ENCODE measurements around the gene SDHC.
"Not testable (repeated sequence)": the region's sequence is repeated elsewhere in the genome, so short reads cannot be mapped to it uniquely, and the experiment has no call there.

SDHC gene

GRCh38 chr1:161311595-161312181 lies 2.5 kb upstream of the SDHC start:
- DNase-seq: no peak

DNA sequence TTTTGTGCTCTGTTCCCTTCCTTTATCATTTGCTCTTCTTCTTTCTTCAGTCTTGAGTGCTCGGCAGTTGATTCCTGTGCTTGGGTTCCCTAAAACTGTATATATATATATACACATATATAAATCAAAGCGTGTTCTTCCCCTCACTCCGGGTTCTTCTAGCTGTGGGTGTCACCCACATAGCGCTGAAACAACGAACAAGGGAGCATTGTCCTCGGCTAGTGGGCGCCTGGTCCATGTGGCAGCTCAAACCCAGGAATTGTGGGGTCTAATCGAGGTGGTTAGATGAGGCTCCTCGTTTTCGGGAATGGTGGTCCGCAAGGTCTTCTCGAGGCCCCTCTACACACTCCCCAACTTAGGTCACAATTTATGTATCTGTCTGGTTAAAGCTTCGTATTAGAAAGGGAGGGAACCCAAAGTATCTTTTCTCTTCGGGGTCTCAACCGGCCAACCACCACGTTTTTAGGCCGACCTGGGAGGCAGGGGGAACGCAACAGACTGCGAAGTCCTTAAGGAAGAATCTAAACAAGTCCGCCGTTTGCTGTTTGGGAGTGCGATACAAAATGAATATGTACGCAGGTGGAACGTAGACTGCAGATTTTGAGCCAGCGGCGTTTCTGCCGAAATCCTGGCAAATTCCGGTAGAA lies 504 bp upstream of the SDHC start:
- no peak for DNase-seq

DNA sequence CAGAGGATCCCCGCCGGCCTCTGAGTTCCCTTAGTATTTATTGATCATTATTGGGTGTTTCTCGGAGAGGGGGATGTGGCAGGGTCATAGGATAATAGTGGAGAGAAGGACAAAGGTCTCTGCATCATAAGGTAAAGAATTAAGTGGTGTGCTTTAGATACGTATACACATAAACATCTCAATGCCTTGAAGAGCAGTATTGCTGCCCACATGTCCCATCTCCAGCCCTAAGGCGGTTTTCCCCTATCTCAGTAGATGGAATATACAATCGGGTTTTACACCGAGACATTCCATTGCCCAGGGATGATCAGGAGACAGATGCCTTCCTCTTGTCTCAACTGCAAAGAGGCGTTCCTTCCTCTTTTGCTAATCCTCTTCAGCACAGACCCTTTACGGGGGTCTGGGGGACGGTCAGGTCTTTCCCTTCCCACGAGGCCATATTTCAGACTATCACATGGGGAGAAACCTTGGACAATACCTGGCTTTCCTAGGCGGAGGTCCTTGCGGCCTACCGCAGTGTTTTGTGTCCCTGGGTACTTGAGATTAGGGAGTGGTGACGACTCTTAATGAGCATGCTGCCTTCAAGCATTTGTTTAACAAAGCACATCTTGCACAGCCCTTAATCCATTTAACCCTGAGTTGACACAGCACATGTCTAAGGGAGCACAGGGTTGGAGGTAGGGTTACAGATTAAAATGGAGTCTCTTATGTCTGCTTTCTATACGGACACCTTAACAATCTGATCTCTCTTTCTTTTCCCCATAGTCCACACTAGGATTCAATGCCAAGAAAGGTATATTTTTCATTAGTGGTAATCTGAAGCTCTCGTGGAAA lies 1.9 kb downstream of the SDHC start:
- not testable (repeated sequence) for DNase-seq

GRCh38 chr1:161324020-161324419 lies 9.8 kb downstream of the SDHC start:
- DNase-seq: no peak

- DNase-seq: no peak
These were observed 16.2 kb downstream of the SDHC start for GRCh38 chr1:161330346-161330745.

DNA sequence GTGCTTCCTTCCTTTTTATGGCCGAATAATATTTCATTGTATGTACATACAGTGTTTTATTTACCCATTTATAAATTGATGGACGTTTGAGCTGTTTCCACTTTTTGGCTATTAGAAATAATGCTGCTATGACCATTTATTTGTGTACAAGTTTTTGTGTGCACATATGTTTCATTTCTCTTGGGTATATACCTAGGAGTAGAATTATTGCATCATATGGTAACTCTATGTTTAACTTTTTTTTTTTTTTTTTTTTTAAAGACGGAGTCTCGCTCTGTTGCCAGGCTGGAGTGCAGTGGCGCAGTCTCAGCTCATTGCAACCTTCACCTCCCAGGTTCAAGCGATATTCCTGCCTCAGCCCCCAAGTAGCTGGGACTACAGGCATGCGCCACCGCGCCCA lies 19.0 kb downstream of the SDHC start:
- DNase-seq: no peak

DNA sequence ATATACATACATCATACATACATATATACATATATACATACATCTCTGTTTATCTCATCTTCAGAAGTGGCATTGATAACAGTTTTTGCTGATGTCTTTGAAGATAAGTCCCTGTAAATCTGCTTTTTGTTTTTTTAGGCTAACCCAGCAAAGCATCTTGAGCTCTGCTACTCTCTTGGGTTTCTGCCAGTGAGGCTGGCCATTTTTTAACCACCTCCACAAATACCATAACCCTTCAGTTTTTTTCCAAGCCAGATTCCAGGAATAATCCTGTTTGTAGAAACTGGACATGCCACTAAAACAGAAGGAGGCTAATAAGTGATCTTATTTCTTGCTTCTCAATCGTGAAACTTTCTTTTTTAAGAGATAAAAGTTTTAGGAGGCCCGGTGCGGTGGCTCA lies 21.6 kb downstream of the SDHC start:
- DNase-seq: no peak

GRCh38 chr1:161342177-161342576 lies 28.0 kb downstream of the SDHC start:
- DNase-seq: no peak

DNA sequence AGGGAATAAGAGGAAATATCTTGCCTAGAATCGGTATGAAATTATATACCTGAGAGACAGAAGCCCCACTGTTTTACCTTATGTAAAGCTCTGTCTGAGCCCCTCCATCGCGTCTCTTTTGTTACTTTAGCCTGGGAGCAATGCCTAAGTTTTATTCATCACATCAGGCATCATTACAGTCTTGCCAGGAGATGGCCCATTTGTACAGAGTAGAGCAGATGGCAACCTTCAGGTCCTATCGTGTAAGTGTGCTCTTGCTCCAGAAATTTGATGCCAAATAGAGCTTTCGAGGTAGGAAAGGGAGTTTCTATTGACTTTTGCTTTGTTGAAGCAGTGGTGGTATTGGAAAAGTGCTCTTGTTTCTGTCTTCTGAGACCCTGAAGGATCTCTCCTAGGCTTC lies 28.6 kb downstream of the SDHC start:
- no peak for DNase-seq

GRCh38 chr1:161350671-161351070 lies 36.5 kb downstream of the SDHC start:
- no peak for DNase-seq

- DNase-seq: no peak
These were observed 37.3 kb downstream of the SDHC start for GRCh38 chr1:161351482-161351881.

DNA sequence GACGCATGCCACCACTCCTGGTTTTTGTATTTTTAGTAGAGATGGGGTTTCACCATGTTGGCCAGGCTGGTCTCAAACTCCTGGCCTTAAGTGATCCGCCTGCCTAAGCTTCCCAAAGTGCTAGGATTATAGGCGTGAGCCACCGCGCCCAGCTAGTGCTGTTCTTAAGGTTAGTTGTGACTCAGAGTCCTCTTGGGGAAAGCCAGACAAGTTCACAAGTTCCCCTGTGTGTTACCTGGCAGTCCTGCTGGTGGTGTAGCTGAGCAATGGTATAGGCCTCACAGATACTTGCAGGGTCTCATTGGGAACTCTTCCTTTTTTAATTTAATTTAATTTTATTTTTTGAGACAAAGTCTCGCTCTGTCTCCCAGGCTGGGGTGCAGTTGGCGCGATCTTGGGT lies 42.9 kb downstream of the SDHC start:
- DNase-seq: no peak

GRCh38 chr1:161359291-161359690 lies 45.1 kb downstream of the SDHC start:
- DNase-seq: no peak

DNA sequence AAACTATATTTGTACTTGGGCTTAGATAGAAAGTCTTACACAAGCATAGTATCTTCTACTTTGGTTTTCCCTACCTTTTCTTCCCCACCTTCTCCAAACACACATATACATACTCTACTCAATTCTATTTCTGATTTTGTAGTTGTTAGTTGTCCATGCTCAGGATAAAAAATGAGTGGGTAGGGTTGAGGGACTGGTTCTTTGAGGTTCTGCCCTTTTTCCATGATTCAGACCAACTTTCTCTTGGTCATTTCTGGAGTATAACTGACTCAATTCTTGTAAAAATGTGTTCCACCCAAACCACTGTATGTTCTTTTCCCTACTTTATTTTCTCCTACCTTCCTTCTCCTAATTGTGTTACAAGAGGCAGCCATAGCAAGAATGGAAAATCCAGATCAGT lies 50.2 kb downstream of the SDHC start:
- DNase-seq: no peak

- DNase-seq: no peak
These were observed 51.0 kb downstream of the SDHC start for GRCh38 chr1:161365207-161365606.

DNA sequence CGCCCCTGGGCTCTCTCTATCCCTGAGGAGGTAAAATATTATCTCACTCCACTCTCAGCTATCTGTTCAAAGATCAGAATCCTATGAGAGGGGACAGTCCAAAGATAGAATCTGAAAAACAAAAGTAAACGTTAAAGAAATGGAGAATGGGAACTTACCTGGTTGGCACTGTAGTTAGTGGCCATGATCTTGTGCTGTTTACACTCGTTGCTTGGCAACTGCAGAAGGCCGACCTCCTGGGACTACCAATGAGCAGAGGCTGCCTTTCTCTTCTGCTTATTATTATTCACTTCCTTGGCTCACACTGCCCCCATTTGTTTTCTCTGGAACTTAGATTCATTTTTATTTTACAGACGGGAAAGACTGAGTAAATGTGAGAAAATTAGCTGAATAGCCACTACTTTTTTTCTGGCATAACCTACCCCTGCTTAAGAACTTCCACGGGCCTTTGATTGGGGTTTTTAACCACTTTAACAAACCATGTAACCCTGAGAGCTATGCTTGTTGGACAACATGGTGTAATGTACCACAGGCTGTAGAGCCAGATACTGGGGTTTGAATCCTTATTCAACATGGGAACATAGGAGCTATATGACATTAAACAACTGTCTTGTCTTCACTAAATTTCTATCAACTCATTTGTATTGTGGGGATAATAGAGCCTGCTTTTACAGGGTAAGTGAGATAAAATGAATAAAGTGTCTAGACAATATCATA lies 53.7 kb downstream of the SDHC start, which contains the start of gene CFAP126:
Gene CFAP126 (minus strand): TSS at position 193 of the 717 bp plus-strand sequence. CDS start 8 bp downstream, at position 185.
- peak in 1 of 2 experiments; percentile 12 for DNase-seq

GRCh38 chr1:161373442-161373841 lies 59.3 kb downstream of the SDHC start:
- no peak for DNase-seq

GRCh38 chr1:161374373-161374772 lies 60.2 kb downstream of the SDHC start:
- DNase-seq: no peak

DNA sequence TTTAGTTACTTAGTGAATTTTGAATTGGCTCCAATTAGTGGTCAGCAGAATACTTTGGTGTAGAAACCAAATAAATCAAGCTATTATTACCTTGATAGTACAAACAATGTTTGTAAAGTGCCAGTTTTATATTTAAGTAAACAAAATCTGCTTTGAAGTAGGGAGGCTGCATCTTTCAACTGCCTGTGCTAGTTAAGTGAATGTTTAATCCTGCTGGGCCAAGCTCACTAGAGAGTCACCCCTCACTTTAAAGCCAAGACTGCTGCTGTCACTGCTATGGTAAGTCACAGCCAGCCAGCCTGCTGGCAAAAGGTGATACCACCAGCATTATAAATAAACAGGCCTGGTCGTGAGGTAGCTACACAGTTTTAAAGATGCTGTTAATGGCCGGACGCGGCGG lies 63.8 kb downstream of the SDHC start:
- no peak for DNase-seq

DNA sequence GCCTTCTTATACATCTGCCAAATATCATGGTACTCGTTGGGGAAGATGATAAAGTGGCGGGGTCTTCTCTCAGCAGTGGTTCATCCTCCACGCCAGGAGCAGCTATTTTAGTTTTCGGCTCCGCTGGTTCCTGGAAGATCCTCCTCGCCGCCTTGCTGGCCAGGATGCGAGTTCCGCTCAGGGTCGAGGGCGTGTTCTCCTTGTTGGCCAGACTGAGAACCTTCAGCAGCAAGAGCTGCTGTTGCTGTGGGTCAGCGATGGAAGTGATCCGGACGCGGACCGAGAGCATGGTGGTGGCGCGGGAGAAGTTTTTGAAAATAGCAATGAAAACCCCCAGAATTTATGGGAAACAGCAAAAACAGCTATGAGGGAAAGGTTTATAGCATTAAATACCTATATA lies 64.9 kb downstream of the SDHC start:
- DNase-seq: no peak

DNA sequence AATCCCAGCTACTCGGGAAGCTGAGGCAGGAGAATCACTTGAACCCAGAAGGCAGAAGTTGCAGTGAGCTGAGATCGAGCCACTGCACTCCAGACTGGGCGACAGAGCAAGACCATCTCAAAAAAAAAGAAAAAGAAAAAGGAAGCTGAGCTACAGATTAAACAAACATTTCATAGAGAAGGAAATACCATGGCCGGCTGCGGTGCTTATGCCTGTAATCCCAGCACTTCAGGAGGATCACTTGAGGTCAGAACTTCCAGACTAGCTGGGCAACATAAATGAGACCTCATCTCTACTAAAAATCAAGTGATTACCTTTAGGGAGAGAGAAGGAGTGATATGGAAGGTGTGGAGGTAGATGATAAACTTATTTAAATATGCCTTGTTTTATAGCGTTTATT lies 67.5 kb downstream of the SDHC start:
- no peak for DNase-seq

- DNase-seq: peak; percentile 8 to 34
These were observed 68.2 kb downstream of the SDHC start for GRCh38 chr1:161382214-161383019.

- DNase-seq: no peak
These were observed 74.5 kb downstream of the SDHC start for GRCh38 chr1:161388639-161389038.
